Liver (tissue), 3 donors: ENCODE measurements around the gene ACSBG1.

Experiments
- ATF3 ChIP-seq: IDR thresholded peaks from 2 replicates; pipeline ENCODE4 v1.6.1; 2016; ENCODE audit warnings: antibody characterized with exemption
- CTCF ChIP-seq: fragments of 150-350 bp; IDR thresholded peaks from 2 replicates; pipeline ENCODE4 v1.5.1; 2017; ENCODE audit warnings: improper control_type of control experiment, low read depth, low read length; ENCODE audit not compliant: missing input control
- GABPA ChIP-seq, 2 donors: IDR thresholded peaks in 1 of 2; conservative IDR thresholded peaks in 1 of 2; 2 replicates each; pipeline ENCODE4 v1.6.1; 2016; ENCODE audit warnings: antibody characterized with exemption in 2 of 2, mild to moderate bottlenecking in 1 of 2, moderate library complexity in 1 of 2
- JUND ChIP-seq, 2 donors: IDR thresholded peaks; 2 replicates each; pipeline ENCODE4 v1.6.1; 2016; ENCODE audit warnings: antibody characterized with exemption in 2 of 2
- RAD21 ChIP-seq, 2 donors: IDR thresholded peaks; 2 replicates each; pipeline ENCODE4 v1.6.1; 2016; ENCODE audit warnings: antibody characterized with exemption in 2 of 2, mild to moderate bottlenecking in 2 of 2
- REST ChIP-seq: IDR thresholded peaks from 2 replicates; pipeline ENCODE4 v1.6.1; 2016; ENCODE audit warnings: antibody characterized with exemption, mild to moderate bottlenecking
- donor health status: healthy.
- donor health status: healthy.

GRCh38 chr15:78237146-78237545 lies 2.8 kb upstream of the ACSBG1 start:
- TF ChIP-seq CTCF (no peak), ATF3 (no peak), REST (no peak), RAD21 (IDR thresholded peaks at IDR 0.05) (no peak), JUND (IDR thresholded peaks at IDR 0.05) (no peak), GABPA (IDR thresholded peaks at IDR 0.05 in 1 of 2, conservative IDR thresholded peaks at IDR 0.05 in 1 of 2) (no peak)
